ENCODE data around the gene ADM2. TPM values are rescaled to one million over a fixed set of nuclear protein-coding genes. Genes with fewer than 3 reads are reported as not detected.

Gene ADM2
- total RNA-seq, 1 donor from 2014 or later = 1.7 TPM

GRCh38 chr22:50525104-50525857 is 43.9 kb downstream of the ADM2 start, which contains the start of gene SCO2:
Gene SCO2, minus strand, starts transcription at chr22:50525598. Its CDS starts 1,187 bp downstream, at chr22:50524411.
- Mint-ChIP-seq H3K4me1 (peaks cover 17% of the 10 kb centered on the region), H3K27me3 (ENCODE audit: low read depth) (peaks cover 39% of the 10 kb centered on the region), H3K9me3 (no peaks in the 10 kb centered on the region)

GRCh38 chr22:50525858-50526107 is 44.4 kb downstream of the ADM2 start:
- DNase-seq (ENCODE audit: low read depth, low spot score) = no peak
- no peaks in the 10 kb centered on the region for H3K9me3 Mint-ChIP-seq

More at GRCh38 chr22:50525104-50525857, 43.9 kb downstream of the ADM2 start, which contains the start of gene SCO2:
- TF ChIP-seq CTCF (conservative IDR thresholded peaks at IDR 0.05) = no peak
- Mint-ChIP-seq H3K4me3 (peak within 1 kb of the TSS; percentile 95), H3K27ac (ENCODE audit: unreplicated experiment) (no peak within 1 kb of the TSS), H3K36me3 (ENCODE audit: low read depth) (peaks cover 6% of the 10 kb centered on the region)
- peak; percentile 97 for DNase-seq (ENCODE audit: low read depth, low spot score)

GRCh38 chr22:50526108-50526833 is 44.9 kb downstream of the ADM2 start:
- Mint-ChIP-seq H3K36me3 (ENCODE audit: low read depth) (peaks cover 6% of the 10 kb centered on the region), H3K9me3 (no peaks in the 10 kb centered on the region), H3K4me1 (peaks cover 17% of the 10 kb centered on the region), H3K4me3 (peak overlapping the region; percentile 85), H3K27me3 (ENCODE audit: low read depth) (peaks cover 49% of the 10 kb centered on the region), H3K27ac (ENCODE audit: unreplicated experiment) (no peak overlapping the region)
- peak; percentile 67 for DNase-seq (ENCODE audit: low read depth, low spot score)
- TF ChIP-seq CTCF (conservative IDR thresholded peaks at IDR 0.05) = peak; percentile 69

More at GRCh38 chr22:50525858-50526107, 44.4 kb downstream of the ADM2 start:
- Mint-ChIP-seq H3K4me3 (peak overlapping the region; percentile 85), H3K36me3 (ENCODE audit: low read depth) (peaks cover 6% of the 10 kb centered on the region), H3K27ac (ENCODE audit: unreplicated experiment) (no peak overlapping the region), H3K4me1 (peaks cover 17% of the 10 kb centered on the region), H3K27me3 (ENCODE audit: low read depth) (peaks cover 44% of the 10 kb centered on the region)
- TF ChIP-seq CTCF (conservative IDR thresholded peaks at IDR 0.05) = peak; percentile 65

- H3K9me3 Mint-ChIP-seq = no peaks in the 10 kb centered on the region
- H3K36me3 Mint-ChIP-seq (ENCODE audit: low read depth) = peaks cover 6% of the 10 kb centered on the region
- H3K4me1 Mint-ChIP-seq = peaks cover 17% of the 10 kb centered on the region
- H3K27ac Mint-ChIP-seq (ENCODE audit: unreplicated experiment) = no peak overlapping the region
- DNase-seq (ENCODE audit: low read depth, low spot score) = no peak
- H3K27me3 Mint-ChIP-seq (ENCODE audit: low read depth) = peaks cover 55% of the 10 kb centered on the region
- H3K4me3 Mint-ChIP-seq = peak overlapping the region; percentile 85
- TF ChIP-seq CTCF (conservative IDR thresholded peaks at IDR 0.05) = no peak
These were observed 45.8 kb downstream of the ADM2 start for GRCh38 chr22:50526834-50527801.

Data from neural crest cell (in vitro differentiated cells).